GM23338 (cell line): ENCODE measurements around the gene ACE2.

Source experiments
- CTCF ChIP-seq, 2 experiments: fragments of 200-600 bp in 1 of 2; sonication (generic) in 1 of 2; conservative IDR thresholded peaks; 2 replicates each; pipeline versions ENCODE4 v1.5.1 to v1.6.1; 2016 to 2017; ENCODE audit warnings: antibody characterized with exemption in 2 of 2, low read depth in 2 of 2, mild to moderate bottlenecking in 2 of 2, moderate library complexity in 1 of 2
- POLR2AphosphoS5 ChIP-seq: IDR thresholded peaks from 2 replicates; pipeline ENCODE4 v1.6.1; 2016; ENCODE audit warnings: antibody characterized with exemption, low read depth

- TF ChIP-seq CTCF (conservative IDR thresholded peaks at IDR 0.05; ENCODE audit: low read depth in 2 of 2) (peak; percentile 35 to 43; a peak in 2 of 4 replicates), POLR2AphosphoS5 (no peak)
Measured at GRCh38 chrX:15567886-15568616, 32.7 kb downstream of the ACE2 start.
